ENCODE results near the gene RILPL1. TPM values are rescaled to one million over a fixed set of nuclear protein-coding genes. Genes with fewer than 3 reads are reported as not detected.
A peak's percentile ranks its signal among the peaks of the same experiment; 100 is the strongest.
"Not testable (repeated sequence)": the region's sequence is repeated elsewhere in the genome, so short reads cannot be mapped to it uniquely, and the experiment has no call there.

Gene RILPL1
- total RNA-seq, 1 experiment from 2014 or later, result 11.5 TPM

- no peak for DNase-seq
- Histone ChIP-seq H3K4me2 (no peak overlapping the region), H3K79me2 (ENCODE audit: low read depth) (peaks cover 15% of the 10 kb centered on the region), H3F3A (ENCODE audit: insufficient read depth, low read depth) (no peaks in the 10 kb centered on the region; the same call in 1 of the 2 replicates), H3K4me3 (no peak overlapping the region), H3K27ac (no peak overlapping the region), H4K20me1 (ENCODE audit: insufficient read depth) (0 out of 2 replicates have a peak, but pooled peaks cover 5% of the 10 kb centered on the region), H3K9me2 (ENCODE audit: insufficient read depth) (no peaks in the 10 kb centered on the region), H2AFZ (no peak overlapping the region), H3K36me3 (ENCODE audit: low read depth) (0 out of 2 replicates have a peak, but pooled peaks cover 5% of the 10 kb centered on the region), H3K4me1 (replicated peaks; ENCODE audit: insufficient read depth) (no peaks in the 10 kb centered on the region), H3K9me3 (ENCODE audit: insufficient read depth, low read depth) (no peaks in the 10 kb centered on the region), H3K27me3 (ENCODE audit: insufficient read depth, low read depth) (no peaks in the 10 kb centered on the region)
- ChIA-PET CTCF (no interaction called here), POLR2A (ENCODE audit: unreplicated experiment) (no interaction called here)
- intact Hi-C loops (cut with micrococcal nuclease; ENCODE audit: unreplicated experiment), result no loop called here
- no TSS peak for BruUV-seq (replicated peaks)
- no peak for TF ChIP-seq CTCF (conservative IDR thresholded peaks at IDR 0.05)
- no peak for TF ChIP-seq EZH2 (IDR thresholded peaks at IDR 0.05; ENCODE audit: low read depth)
Observed at GRCh38 chr12:123465084-123465483, 68.4 kb downstream of the RILPL1 start.

- POLR2A ChIA-PET (ENCODE audit: unreplicated experiment); DNase-seq; CTCF ChIA-PET; H3K27me3 ChIP-seq (ENCODE audit: insufficient read depth, low read depth); H3K27ac ChIP-seq; H3K4me1 ChIP-seq (replicated peaks; ENCODE audit: insufficient read depth); H2AFZ ChIP-seq; H3K9me2 ChIP-seq (ENCODE audit: insufficient read depth); H3F3A ChIP-seq (ENCODE audit: insufficient read depth, low read depth); H3K9me3 ChIP-seq (ENCODE audit: insufficient read depth, low read depth); H3K36me3 ChIP-seq (ENCODE audit: low read depth); H3K4me2 ChIP-seq; H3K4me3 ChIP-seq; BruUV-seq (replicated peaks); H4K20me1 ChIP-seq (ENCODE audit: insufficient read depth); intact Hi-C loops (cut with micrococcal nuclease; ENCODE audit: unreplicated experiment): not testable (repeated sequence)
- H3K79me2 ChIP-seq (ENCODE audit: low read depth), result peaks cover 31% of the 10 kb centered on the region
Observed at GRCh38 chr12:123463174-123463573, 70.3 kb downstream of the RILPL1 start.

DNA sequence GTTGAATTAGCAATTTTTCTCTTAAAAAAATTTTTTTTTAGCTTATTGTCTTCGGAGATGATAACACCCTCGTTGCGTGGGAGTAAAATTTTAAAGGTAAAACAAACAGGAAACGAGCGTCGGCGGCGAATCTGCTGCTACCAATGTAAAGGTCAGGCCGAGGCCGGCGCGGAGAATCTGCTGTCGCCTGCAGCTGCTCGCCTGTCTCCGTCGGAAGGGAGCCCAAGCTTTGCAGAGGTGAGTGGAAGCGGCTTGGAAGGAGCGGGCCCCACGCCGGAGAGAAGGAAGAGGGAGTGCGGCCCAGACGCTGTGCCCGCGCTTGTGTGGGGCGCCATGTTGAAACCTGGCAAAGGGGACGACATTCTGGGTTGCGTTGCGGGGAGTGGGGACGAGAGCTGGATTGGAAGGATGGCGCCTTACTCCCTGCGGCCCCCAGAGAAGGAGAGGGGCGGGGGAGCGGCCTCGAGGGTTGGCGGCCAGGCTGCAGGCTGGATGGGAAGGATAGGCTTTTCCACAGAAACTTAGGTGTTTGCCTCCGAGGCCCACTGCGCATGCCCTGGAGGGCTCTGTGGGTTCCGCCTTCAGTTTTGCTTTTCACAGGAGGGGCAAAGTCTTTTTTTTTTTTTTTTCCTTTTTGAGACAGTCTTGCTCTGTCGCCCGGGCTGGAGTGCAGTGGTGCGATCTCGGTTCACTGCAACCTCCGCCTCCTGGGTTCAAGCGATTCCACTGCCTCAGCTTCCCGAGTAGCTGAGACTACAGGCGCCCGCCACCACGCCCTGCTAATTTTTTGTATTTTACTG is 75.3 kb downstream of the RILPL1 start, which contains the start of gene SNRNP35:
Gene SNRNP35, plus strand, starts transcription at position 160 of the 800 bp plus-strand sequence. CDS start 7,402 bp downstream, outside the sequence.
- TSS peak; percentile 95 for BruUV-seq (replicated peaks)
- intact Hi-C loops (cut with micrococcal nuclease; ENCODE audit: unreplicated experiment), result loop anchor here (5.0 kb wide), 1 partner anchor 124 kb away; the partner anchor contains the start of gene TMED2
- H3K4me2 ChIP-seq, result peak within 1 kb of the TSS; percentile 90
- no peaks in the 10 kb centered on the region for H3K9me2 ChIP-seq (ENCODE audit: insufficient read depth)
- DNase-seq, result peak; percentile 56 to 78
- CTCF ChIA-PET, result no interaction called here
- peak within 1 kb of the TSS; percentile 89 for H3K4me3 ChIP-seq
- no peaks in the 10 kb centered on the region for H3K27me3 ChIP-seq (ENCODE audit: insufficient read depth, low read depth)
- H3K27ac ChIP-seq, result peak within 1 kb of the TSS; percentile 99
- no peaks in the 10 kb centered on the region for H4K20me1 ChIP-seq (ENCODE audit: insufficient read depth)
- POLR2A ChIA-PET (ENCODE audit: unreplicated experiment), result no interaction called here
- no peaks in the 10 kb centered on the region for H3K9me3 ChIP-seq (ENCODE audit: insufficient read depth, low read depth)
- H3K36me3 ChIP-seq (ENCODE audit: low read depth), result no peaks in the 10 kb centered on the region
- H3K4me1 ChIP-seq (replicated peaks; ENCODE audit: insufficient read depth), result 0 out of 2 replicates have a peak, but pooled peaks cover 6% of the 10 kb centered on the region
- peaks cover 25% of the 10 kb centered on the region for H3K79me2 ChIP-seq (ENCODE audit: low read depth)
- peaks cover 18% of the 10 kb centered on the region; the same call in 1 of the 2 replicates for H3F3A ChIP-seq (ENCODE audit: insufficient read depth, low read depth)
- TF ChIP-seq CTCF (conservative IDR thresholded peaks at IDR 0.05) (no peak), EZH2 (IDR thresholded peaks at IDR 0.05; ENCODE audit: low read depth) (no peak)
- H2AFZ ChIP-seq, result peak within 1 kb of the TSS; percentile 96

Measured in PC-9 (cell line).